GM21717 (cell line): ENCODE measurements around the gene TSPAN15.
"Not testable (repeated sequence)": the region's sequence is repeated elsewhere in the genome, so short reads cannot be mapped to it uniquely, and the experiment has no call there.

Experiments used
- ATAC-seq: cut with Tn5 transposase; IDR thresholded peaks from one replicate; pipeline ENCODE4 v1.9.1; 2021; ENCODE audit warnings: mild to moderate bottlenecking, moderate library complexity; ENCODE audit not compliant: unreplicated experiment

The TSPAN15 gene

GRCh38 chr10:69533658-69534057 is 82.4 kb downstream of the TSPAN15 start:
- no peak for ATAC-seq

- ATAC-seq: not testable (repeated sequence)
Measured at GRCh38 chr10:69536521-69536920, 85.3 kb downstream of the TSPAN15 start.

GRCh38 chr10:69537449-69537848 is 86.2 kb downstream of the TSPAN15 start:
- no peak for ATAC-seq

- ATAC-seq: no peak
Measured at GRCh38 chr10:69538461-69538860, 87.2 kb downstream of the TSPAN15 start.

GRCh38 chr10:69541463-69541862 is 90.2 kb downstream of the TSPAN15 start:
- no peak for ATAC-seq

- no peak for ATAC-seq
Measured at GRCh38 chr10:69549959-69550358, 98.7 kb downstream of the TSPAN15 start.

- ATAC-seq: no peak
Measured at GRCh38 chr10:69552268-69552667, 101.0 kb downstream of the TSPAN15 start.

- ATAC-seq: no peak
Measured at GRCh38 chr10:69553328-69553727, 102.1 kb downstream of the TSPAN15 start.

- ATAC-seq: no peak
Measured at GRCh38 chr10:69554611-69555010, 103.3 kb downstream of the TSPAN15 start.
